HepG2 (cell line): Measurements from ENCODE around the gene C5AR2. TPM values are rescaled to one million over a fixed set of nuclear protein-coding genes. Genes with fewer than 3 reads are reported as not detected.

ENCODE experiments used
- ATF7 ChIP-seq, 2 experiments: fragments of 450-650 bp in 1 of 2; sonication (generic) in 1 of 2; formaldehyde crosslinking in 1 of 2; IDR thresholded peaks; 2 replicates each; pipeline versions ENCODE4 v1.4.0 to v1.6.1; 2016 to 2020; ENCODE audit warnings: antibody characterized with exemption in 1 of 2, mild to moderate bottlenecking in 1 of 2, missing genetic modification reagents in 1 of 2
- CC2D1A ChIP-seq: sonication (generic); formaldehyde crosslinking; IDR thresholded peaks from 2 replicates; pipeline ENCODE4 v1.8.1; 2023; ENCODE audit warnings: mild to moderate bottlenecking, missing genetic modification reagents
- CEBPB ChIP-seq: IDR thresholded peaks from 2 replicates; pipeline ENCODE4 v1.6.1; 2011; ENCODE audit warnings: low read depth, low read length, improper control_type of control experiment, borderline replicate concordance
- CHD4 ChIP-seq: fragments of 200-600 bp; sonication (generic); IDR thresholded peaks from 2 replicates; pipeline ENCODE4 v1.7.0; 2017; ENCODE audit warnings: mild to moderate bottlenecking, low read length, borderline replicate concordance
- ETV6 ChIP-seq: sonication (generic); formaldehyde crosslinking; conservative IDR thresholded peaks from 2 replicates; pipeline ENCODE4 v1.4.0; 2020; ENCODE audit warnings: missing genetic modification reagents
- FOXK2 ChIP-seq: fragments of 450-650 bp; IDR thresholded peaks from 2 replicates; pipeline ENCODE4 v1.6.1; 2016
- FOXO1 ChIP-seq: sonication (generic); formaldehyde crosslinking; IDR thresholded peaks from 2 replicates; pipeline ENCODE4 v1.4.0; 2020; ENCODE audit warnings: missing genetic modification reagents
- GATAD2A ChIP-seq: IDR thresholded peaks from 2 replicates; pipeline ENCODE4 v1.6.1; 2016
- JUND ChIP-seq: sonication (generic); formaldehyde crosslinking; IDR thresholded peaks from 2 replicates; pipeline ENCODE4 v1.8.0; 2022; ENCODE audit warnings: mild to moderate bottlenecking, missing genetic modification reagents
- KDM6A ChIP-seq: IDR thresholded peaks from 2 replicates; pipeline ENCODE4 v1.6.1; 2016; ENCODE audit warnings: low read depth
- KLF6 ChIP-seq: IDR thresholded peaks from 2 replicates; pipeline ENCODE4 v1.8.0; 2016; ENCODE audit warnings: missing biosample characterization, missing genetic modification reagents
- MED8 ChIP-seq: sonication (generic); formaldehyde crosslinking; IDR thresholded peaks from 2 replicates; pipeline ENCODE4 v1.8.1; 2023; ENCODE audit warnings: mild to moderate bottlenecking, missing genetic modification reagents; ENCODE audit not compliant: insufficient replicate concordance
- MTF1 ChIP-seq: sonication (generic); formaldehyde crosslinking; IDR thresholded peaks from 2 replicates; pipeline ENCODE4 v1.5.0; 2020; ENCODE audit warnings: missing genetic modification reagents
- NAIF1 ChIP-seq: sonication (generic); formaldehyde crosslinking; IDR thresholded peaks from 2 replicates; pipeline ENCODE4 v1.5.0; 2020; ENCODE audit warnings: mild to moderate bottlenecking, missing genetic modification reagents, borderline replicate concordance
- NFATC3 ChIP-seq: sonication (generic); formaldehyde crosslinking; IDR thresholded peaks from 2 replicates; pipeline ENCODE4 v1.5.1; 2020; ENCODE audit warnings: mild to moderate bottlenecking, missing genetic modification reagents
- ONECUT2 ChIP-seq: sonication (generic); formaldehyde crosslinking; IDR thresholded peaks from 2 replicates; pipeline ENCODE4 v1.4.0; 2020; ENCODE audit warnings: missing genetic modification reagents
- PITX1 ChIP-seq: sonication (generic); formaldehyde crosslinking; IDR thresholded peaks from 2 replicates; pipeline ENCODE4 v1.5.1; 2020; ENCODE audit warnings: mild to moderate bottlenecking, missing genetic modification reagents
- RFXANK ChIP-seq: IDR thresholded peaks from 2 replicates; pipeline ENCODE4 v1.6.1; 2016
- SMARCC2 ChIP-seq: fragments of 450-650 bp; IDR thresholded peaks from 2 replicates; pipeline ENCODE4 v1.6.1; 2017; ENCODE audit warnings: antibody characterized with exemption, mild to moderate bottlenecking
- SOX6 ChIP-seq, 2 experiments: fragments of 450-650 bp in 1 of 2; sonication (generic) in 1 of 2; formaldehyde crosslinking in 1 of 2; IDR thresholded peaks; 2 replicates each; pipeline versions ENCODE4 v1.4.0 to v1.6.1; 2017 to 2020; ENCODE audit warnings: antibody characterized with exemption in 1 of 2, mild to moderate bottlenecking in 1 of 2, missing genetic modification reagents in 1 of 2
- SRSF9 ChIP-seq: fragments of 200-400 bp; formaldehyde crosslinking; IDR thresholded peaks from 2 replicates; pipeline ENCODE4 v1.6.1; 2018; ENCODE audit warnings: borderline replicate concordance, mild to moderate bottlenecking, low read depth, low read length; ENCODE audit not compliant: insufficient read depth, poor library complexity, severe bottlenecking
- TEF ChIP-seq: sonication (generic); formaldehyde crosslinking; IDR thresholded peaks from 2 replicates; pipeline ENCODE4 v1.5.0; 2020; ENCODE audit warnings: missing genetic modification reagents
- ZFP41 ChIP-seq: sonication (generic); formaldehyde crosslinking; IDR thresholded peaks from 2 replicates; pipeline ENCODE4 v1.4.0; 2020; ENCODE audit warnings: mild to moderate bottlenecking, missing genetic modification reagents, borderline replicate concordance
- ZNF143 ChIP-seq: sonication (generic); formaldehyde crosslinking; IDR thresholded peaks from 2 replicates; pipeline ENCODE4 v1.4.0; 2020; ENCODE audit warnings: missing genetic modification reagents
- ZNF441 ChIP-seq: sonication (generic); formaldehyde crosslinking; IDR thresholded peaks from 2 replicates; pipeline ENCODE4 v1.7.0; 2021; ENCODE audit warnings: missing genetic modification reagents, borderline replicate concordance
- ZNF552 ChIP-seq: sonication (generic); formaldehyde crosslinking; IDR thresholded peaks from 2 replicates; pipeline ENCODE4 v1.9.0; 2022; ENCODE audit warnings: missing genetic modification reagents, mild to moderate bottlenecking, borderline replicate concordance
- ZNF569 ChIP-seq: sonication (generic); formaldehyde crosslinking; IDR thresholded peaks from 2 replicates; pipeline ENCODE4 v1.5.0; 2020; ENCODE audit warnings: mild to moderate bottlenecking, missing genetic modification reagents, moderate library complexity, borderline replicate concordance
- ZNF615 ChIP-seq: sonication (generic); formaldehyde crosslinking; IDR thresholded peaks from 2 replicates; pipeline ENCODE4 v1.5.0; 2020; ENCODE audit warnings: mild to moderate bottlenecking, missing genetic modification reagents, borderline replicate concordance
- ZNF619 ChIP-seq: sonication (generic); formaldehyde crosslinking; IDR thresholded peaks from 2 replicates; pipeline ENCODE4 v1.4.0; 2020; ENCODE audit warnings: mild to moderate bottlenecking, missing genetic modification reagents
- ZNF660 ChIP-seq: sonication (generic); formaldehyde crosslinking; IDR thresholded peaks from 2 replicates; pipeline ENCODE4 v1.5.1; 2020; ENCODE audit warnings: mild to moderate bottlenecking, low read depth, missing genetic modification reagents, borderline replicate concordance
- polyA plus RNA-seq, 8 experiments: library from polyadenylated mRNA; depleted of rRNA in 3 of 8; stranded (reverse) in 7 of 8; unstranded in 1 of 8; fragments of >200 nt; fragmentation: Illumina TruSeq in 4 of 8; extraction: Trizol in 4 of 8; gene quantifications; 2 replicates each; pipeline versions ENCODE4 v1.2.1 to v1.2.3, GENCODE V29; 2011 to 2016; ENCODE audit warnings: low read depth in 4 of 8, missing spikeins in 1 of 8, mixed read lengths in 1 of 8; ENCODE audit not compliant: insufficient read depth in 1 of 8
- total RNA-seq, 5 experiments: library from RNA; depleted of rRNA; stranded (reverse); fragments of >200 nt; fragmentation: Illumina TruSeq; extraction: Trizol; gene quantifications; 2 replicates each; pipeline ENCODE4 v1.2.3, GENCODE V29; 2016; ENCODE audit warnings: low read depth in 1 of 5

Gene C5AR2
- total and polyA plus RNA-seq, 2 of the 13 experiments (the other 11 are each of a cell fraction or from before 2014, with no cell fraction given), result 0.09 to 0.24 TPM

- no peak for TF ChIP-seq ZNF615 (CRISPR knock-in tag)
- 0 out of 2 replicates have a peak, but pooled peaks have one; percentile 36 for TF ChIP-seq PITX1 (CRISPR knock-in tag)
- TF ChIP-seq ONECUT2 (CRISPR knock-in tag), result no peak
- no peak for TF ChIP-seq SRSF9
- TF ChIP-seq CEBPB, result peak; percentile 68; the same call in 1 of the 2 replicates
- no peak for TF ChIP-seq ZNF552
- TF ChIP-seq MTF1 (CRISPR knock-in tag), result no peak
- TF ChIP-seq KLF6 (CRISPR knock-in tag), result no peak
- no peak for TF ChIP-seq CHD4
- no peak for TF ChIP-seq ZNF441 (CRISPR knock-in tag)
- no peak for TF ChIP-seq MED8 (CRISPR knock-in tag)
- TF ChIP-seq ETV6, result no peak
- TF ChIP-seq ZNF619 (CRISPR knock-in tag), result 0 out of 2 replicates have a peak, but pooled peaks have one; percentile 37
- TF ChIP-seq ATF7 (IDR thresholded peaks at IDR 0.05), result no peak
- TF ChIP-seq ATF7 (CRISPR knock-in tag; IDR thresholded peaks at IDR 0.05), result 0 out of 2 replicates have a peak, but pooled peaks have one; percentile 42
- no peak for TF ChIP-seq ZFP41 (CRISPR knock-in tag)
- TF ChIP-seq CC2D1A, result no peak
- TF ChIP-seq ZNF660 (CRISPR knock-in tag), result no peak
- no peak for TF ChIP-seq KDM6A
- no peak for TF ChIP-seq SOX6 (IDR thresholded peaks at IDR 0.05)
- peak; percentile 59 for TF ChIP-seq SOX6 (CRISPR knock-in tag; IDR thresholded peaks at IDR 0.05)
- TF ChIP-seq FOXK2, result no peak
- no peak for TF ChIP-seq NFATC3
- no peak for TF ChIP-seq TEF (CRISPR knock-in tag)
- peak; percentile 89 for TF ChIP-seq GATAD2A (CRISPR knock-in tag)
- no peak for TF ChIP-seq JUND (CRISPR knock-in tag)
- peak; percentile 50; the same call in 1 of the 2 replicates for TF ChIP-seq FOXO1 (CRISPR knock-in tag)
- no peak for TF ChIP-seq ZNF143
- no peak for TF ChIP-seq NAIF1
- no peak for TF ChIP-seq RFXANK (CRISPR knock-in tag)
- TF ChIP-seq SMARCC2, result no peak
- TF ChIP-seq ZNF569 (CRISPR knock-in tag), result no peak
These were observed 21.3 kb downstream of the C5AR2 start (continued) for GRCh38 chr19:47353307-47353712.
